ENCODE measurements around the gene ZNF124.

GRCh38 chr1:247212012-247212411, 40.2 kb upstream of the ZNF124 start:
- TF ChIP-seq CTCF (conservative IDR thresholded peaks at IDR 0.05 in 1 of 2, IDR thresholded peaks at IDR 0.05 in 1 of 2; ENCODE audit: extremely low read depth in 1 of 2, insufficient read depth in 1 of 2, low read depth in 1 of 2, low read length in 2 of 2) (no peak), EZH2 (IDR thresholded peaks at IDR 0.05; ENCODE audit: borderline replicate concordance, low read length) (no peak)
